ENCODE results near the gene AKAP6.

GRCh38 chr14:32627545-32628298 lies 298.6 kb downstream of the AKAP6 start:
- TF ChIP-seq POLR2AphosphoS5 (IDR thresholded peaks at IDR 0.05): no peak
- no peak for TF ChIP-seq CTCF (IDR thresholded peaks at IDR 0.05)
- TF ChIP-seq POLR2A (IDR thresholded peaks at IDR 0.05): no peak
